OCI-M1 (cell line): Measurements from ENCODE around the gene CALCOCO1.

Experiments
- DNase-seq: peaks from one replicate; lab custom pipeline; 2025; lab: John Stamatoyannopoulos, UW

CALCOCO1 gene

DNA sequence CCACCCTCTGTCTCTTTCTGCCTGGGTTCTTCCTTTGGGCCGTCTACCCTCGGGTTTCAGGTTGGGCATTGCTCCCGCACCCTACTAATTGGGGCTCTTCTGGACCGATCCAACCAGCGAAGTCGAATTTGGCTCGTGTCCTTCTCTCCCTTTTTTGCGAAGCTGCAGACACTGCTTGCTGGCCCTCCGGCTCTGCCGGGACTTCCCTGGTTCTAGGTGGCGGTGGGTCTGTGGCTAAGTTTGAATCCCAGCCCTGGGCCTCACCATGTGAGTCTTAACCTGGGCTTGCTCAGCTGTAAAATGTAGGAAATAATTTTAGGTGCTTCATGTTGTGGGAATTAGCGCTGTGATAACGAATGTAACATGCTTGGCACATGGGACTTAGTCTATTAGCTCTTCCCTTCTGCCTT lies 24.9 kb upstream of the CALCOCO1 start:
- no peak for DNase-seq

DNA sequence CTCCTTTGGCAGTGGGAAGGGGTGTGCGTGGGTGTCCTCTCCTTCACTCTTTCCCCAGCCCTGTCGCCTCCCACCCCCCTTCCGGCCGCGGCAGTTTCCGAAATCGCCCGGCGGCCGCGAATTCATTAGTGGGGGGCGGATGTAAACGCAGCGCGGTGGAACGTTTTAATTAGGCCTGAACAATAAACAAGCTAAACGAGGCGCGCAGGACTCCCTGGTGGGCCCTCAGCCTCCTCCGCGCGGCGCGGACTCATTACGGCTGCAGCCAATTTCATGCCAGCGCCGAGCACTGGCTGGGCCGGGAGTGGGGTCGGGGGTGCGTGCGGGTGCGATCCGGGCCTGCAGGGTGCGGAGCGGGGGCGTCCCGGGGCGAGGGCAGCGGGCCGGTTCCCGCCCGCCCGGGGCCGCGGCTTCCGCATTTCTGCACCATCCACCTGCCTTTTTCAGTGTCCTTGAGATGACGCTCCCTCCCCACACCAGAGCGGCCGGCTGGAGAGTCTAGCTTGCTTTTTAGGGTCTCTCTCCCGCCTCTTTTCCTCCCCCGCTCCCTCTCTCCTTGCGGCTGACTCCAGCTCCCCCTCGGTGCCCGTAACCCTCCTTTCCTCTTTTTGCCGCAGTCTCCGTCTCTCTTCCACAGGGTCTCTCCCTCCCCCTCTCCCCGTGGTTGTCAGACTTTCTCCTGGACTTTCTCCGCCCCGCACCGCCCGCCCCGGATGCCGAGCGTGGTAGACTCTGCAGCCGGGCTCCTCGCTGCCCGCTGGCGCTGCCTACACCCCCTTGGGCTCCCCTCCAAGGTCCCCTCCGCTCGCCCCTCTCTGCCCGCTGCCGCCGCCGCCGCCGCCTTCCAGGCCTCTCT lies 24.3 kb upstream of the CALCOCO1 start, which contains the start of gene CISTR:
TSS of gene CISTR (minus strand) at position 644 of the 856 bp plus-strand sequence.
- DNase-seq, result no peak

DNA sequence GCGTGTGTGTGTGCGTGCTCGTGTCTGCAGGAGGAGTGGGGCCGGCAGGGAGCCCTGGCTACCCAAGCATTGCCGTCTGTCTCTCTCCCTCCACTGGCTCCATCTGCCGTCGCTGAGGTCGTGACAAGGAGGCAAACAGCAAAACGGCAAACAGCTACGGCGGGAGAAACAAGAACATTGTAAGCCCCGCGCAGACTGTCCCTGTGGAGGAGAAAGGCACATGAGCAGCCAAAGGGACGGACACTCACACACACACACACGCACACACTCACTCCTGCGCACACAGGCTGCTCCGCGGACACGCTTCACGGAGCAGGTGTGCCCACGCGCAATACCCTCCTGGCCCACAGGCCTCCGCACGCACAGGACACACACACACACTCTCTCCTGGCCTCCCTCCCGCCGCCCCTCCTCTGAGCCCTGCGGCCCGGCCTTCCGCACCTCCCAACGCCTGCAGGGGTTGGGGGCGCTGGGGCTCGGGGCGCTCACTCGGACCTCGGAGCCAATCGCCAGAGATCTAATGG lies 23.6 kb upstream of the CALCOCO1 start:
- DNase-seq, result no peak

DNA sequence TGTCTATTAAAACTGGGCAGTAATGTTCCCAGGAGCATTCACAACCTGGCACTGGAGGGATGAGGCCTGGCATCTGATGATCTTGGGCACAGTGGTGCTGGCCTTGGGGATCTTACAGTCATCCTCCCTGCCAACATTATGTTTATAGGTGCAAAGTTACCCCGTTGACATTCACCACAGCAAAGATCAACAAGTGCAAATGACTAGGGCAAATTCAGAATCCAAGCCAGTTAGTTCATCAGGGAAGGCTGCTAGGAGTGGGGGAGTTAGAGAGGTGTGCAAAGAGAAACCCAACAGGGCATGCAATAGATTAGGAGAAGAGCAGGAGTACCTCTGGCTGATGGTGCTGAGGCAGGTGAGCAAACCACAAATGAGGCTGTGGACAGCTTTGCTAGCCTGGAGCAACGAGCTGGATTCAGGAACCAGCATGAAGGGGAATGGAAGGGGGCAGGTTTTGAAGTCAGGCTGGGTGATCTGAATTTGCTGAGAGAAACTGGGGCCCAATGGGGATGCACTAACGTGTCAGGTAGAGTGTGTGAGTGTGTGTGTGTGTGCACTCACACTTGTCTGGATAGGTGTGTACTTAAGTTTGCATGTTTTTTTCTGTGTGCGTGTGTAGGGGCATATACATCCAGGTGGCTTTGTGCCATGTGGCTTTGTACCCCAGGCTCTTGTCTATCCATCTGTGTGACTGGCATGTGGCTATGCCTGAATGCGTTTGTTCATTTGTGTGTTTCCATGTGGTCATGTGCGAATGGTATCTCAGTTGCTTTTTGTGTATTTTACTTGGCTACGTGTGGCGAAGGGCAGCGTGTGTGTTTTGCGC lies 22.9 kb upstream of the CALCOCO1 start:
- no peak for DNase-seq

DNA sequence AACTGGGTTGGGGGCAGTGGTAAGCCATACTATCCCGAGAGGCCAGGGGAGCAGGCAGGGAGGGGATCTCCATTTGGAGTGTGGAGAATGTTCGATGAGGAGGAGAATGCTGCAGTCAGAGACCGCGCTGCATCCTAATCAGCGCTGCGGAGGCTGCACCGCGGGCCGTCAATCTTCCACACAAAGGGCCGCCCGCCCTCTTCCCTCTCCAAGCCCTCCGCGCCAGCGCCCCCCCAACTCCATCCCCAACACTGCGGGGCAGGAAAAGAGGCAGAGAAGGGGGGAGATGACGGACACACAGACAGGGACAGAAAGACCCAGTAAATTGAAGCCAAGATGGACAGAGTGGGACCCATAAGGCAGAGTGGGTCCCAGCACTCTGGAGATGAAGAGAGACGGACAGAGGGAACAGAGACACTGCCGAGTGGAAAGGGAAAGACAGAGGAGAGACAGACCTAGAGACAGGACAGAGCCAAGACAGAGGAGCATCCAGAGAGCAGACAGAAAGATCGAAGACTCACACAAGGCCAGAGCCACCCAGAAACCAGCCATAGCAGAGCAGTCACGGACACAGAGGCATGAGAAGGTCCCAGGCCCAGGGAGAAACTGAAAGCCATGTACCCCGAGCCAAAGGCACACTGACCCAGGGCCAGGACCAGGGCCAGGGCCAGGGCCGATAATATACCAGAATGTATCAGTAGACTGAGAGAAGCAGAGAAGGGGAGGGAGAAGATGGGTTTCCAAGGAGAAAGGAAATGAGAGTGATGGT lies 21.0 kb upstream of the CALCOCO1 start:
- DNase-seq, result no peak

DNA sequence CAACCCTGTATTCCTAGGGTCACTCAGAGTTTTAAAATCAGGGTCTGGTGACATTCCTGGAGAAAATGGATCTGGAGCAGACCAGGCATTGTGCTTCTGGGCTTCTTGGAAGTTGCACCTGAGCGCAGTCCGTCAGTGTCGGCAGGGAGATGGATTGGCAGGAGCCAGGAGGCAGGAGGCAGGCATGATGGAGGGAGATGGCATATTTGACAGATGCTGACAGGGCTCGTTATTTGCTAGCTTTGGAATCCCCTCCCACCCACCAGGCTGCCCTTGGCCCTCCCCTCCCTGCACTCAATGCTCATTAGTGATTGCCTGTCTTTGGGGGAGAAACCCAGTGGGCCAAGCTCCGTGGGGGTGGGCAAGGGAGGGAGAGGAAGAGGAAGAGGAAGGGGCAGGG lies 19.8 kb upstream of the CALCOCO1 start:
- DNase-seq, result no peak

DNA sequence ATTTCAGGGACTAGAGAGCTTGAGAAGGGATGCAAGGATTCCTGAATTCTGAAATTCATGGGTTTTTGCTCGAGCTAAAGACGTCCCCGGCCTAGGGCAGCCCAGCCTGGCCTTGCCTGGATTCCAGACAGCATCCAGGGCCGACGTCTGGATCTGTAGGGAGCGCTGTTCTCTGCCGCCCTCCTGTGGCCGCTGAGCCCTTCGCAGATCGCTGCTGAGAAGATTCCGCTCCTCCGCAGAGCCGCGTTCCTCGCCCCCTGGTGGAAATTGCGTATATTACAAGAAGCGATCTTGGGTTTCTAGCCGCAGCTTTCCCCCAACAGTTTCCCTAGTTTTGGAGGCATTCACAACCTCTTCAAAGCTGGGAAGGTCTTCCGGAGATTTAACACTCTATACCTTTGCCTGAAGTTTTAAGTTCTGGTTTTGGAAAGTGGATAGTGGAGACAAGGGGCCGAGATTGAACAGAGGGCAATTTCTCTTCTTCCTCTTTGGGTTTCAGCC lies 19.4 kb upstream of the CALCOCO1 start:
- peak; percentile 92 for DNase-seq

DNA sequence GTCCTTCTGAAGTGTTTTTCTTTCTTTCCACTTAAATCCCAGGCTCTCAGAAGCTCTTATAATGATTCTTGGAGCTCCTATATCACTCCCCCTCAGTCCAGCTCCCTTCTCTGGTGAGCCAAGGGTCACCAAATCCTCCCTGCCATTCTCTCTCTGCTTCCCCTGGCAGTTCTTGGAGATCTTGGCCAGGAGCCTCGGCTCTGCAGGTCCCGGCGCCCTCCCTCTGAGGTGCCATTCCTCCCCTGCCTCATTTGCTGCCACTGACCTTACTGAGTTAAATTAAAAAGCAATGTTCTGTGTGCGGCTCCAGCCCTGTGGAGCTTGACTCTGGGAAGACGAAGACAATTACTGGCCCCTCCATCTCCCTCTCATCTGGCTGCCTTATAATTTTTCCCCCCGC lies 17.5 kb upstream of the CALCOCO1 start:
- DNase-seq, result no peak

DNA sequence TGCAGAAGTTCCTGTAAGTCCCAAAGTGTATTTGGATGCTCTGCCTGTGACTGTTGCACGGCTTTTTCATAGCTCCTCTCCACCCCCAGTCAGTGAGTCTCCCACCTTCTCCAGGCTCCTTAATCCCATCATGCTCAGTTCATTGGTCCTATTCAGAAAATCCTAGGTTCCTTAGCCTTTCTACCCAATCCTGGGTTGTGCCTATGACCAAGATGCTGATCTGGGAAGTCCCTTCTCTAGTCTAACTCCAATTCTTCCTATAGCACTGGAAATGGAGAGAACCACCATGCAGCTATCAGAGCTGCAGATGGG lies 16.8 kb upstream of the CALCOCO1 start:
- no peak for DNase-seq

DNA sequence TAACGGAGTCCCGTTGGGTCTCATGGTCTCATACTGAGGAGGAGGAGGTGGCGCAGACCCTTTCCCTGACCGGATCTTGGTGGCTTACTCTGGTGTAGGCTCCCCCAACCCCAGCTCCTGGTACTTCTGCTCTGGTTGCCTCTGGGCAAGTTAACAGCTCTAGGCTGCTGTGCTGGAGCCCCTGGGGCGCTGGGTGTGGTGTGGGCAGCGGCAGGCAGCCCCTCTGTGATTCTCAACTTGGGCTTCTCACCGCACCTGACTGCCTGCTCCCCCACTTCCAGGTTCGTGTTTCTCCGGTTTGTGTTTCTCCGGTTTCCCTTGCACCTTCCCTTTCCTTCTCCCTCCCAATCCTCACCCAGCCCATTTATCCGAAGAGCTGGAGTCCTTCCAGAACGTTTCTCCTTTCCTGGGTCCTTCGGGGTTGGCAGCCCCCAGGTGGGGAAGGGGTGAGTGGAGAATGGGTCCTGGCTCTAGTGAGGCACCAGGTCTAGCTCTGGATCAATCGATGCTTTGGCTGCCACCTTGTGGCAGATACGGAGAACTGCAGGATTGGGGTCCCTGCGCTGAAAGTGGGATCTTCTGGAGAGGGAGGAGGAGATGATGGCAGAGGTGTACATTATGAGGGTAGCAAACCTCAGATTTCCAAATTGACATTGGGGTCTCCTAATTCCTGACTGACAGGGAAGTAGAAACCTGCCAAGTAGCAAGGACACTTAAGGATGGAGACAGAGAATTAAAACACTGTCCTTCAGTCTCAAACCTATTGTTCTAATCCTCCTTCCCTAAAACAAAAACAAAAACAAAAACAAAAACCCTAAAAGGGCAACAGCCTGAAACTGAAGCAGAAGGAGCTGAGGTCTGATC lies 16.2 kb upstream of the CALCOCO1 start:
- DNase-seq, result peak; percentile 81

DNA sequence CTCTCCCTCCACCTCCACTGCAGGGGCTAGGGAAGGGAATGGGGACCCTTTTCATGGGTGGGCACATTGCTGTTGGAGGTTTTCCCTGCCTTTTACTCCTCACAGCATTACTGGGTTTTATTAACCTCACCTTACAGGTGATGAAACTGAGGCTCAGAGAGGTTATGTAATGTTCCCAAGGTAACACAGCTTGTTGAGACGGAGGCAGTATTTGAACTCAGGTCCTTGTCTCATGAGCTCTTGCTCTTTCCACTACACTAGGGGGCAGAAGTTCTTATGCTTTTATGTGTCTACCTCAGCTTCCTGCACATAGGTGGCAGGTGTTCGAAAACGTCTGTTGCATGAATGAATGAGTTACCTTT lies 12.9 kb upstream of the CALCOCO1 start:
- DNase-seq, result no peak

DNA sequence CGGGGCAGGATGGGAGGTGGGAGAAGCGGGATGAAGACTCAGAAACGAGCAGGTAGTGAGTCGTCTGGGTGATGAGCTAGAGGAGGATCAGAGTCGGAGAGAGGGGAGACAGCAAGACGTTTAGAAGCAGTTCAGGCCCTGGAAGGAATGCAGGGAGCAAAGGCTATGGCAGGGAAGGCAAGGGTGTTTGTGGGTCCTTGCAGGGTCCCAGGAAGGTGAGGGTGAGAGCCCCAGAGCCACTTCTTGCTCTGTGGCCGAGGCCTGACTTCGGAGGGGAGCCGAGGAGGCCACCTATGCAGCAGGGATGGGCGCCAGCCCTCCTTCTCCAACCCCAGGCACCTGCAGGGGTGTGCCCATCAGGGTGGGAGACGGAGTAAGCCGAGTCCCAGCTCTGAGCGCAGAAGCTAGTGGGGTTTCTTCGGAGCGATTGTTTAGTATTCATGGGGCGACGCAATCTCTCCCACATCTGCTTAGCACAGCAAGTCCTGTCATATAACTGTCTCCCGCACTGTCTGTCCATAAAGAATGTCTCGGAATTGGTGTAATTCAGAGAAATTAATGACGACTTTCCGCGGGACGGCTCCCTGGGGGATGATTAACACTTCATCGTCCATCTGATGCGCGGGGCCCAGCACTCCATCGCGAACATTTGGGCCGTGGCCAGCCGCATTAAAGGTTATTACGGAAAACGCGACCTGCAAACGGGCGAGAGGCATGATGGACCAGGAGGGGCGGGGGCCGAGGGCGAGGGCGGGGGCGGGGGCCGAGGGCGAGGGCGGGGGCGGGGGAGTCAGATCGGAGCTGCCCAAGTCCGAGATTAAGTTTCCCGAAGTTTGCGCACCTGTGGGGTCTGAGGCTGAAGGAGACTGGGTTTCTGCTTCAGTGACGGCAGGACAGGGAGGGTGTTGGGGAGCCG lies 12.2 kb upstream of the CALCOCO1 start:
- no peak for DNase-seq

DNA sequence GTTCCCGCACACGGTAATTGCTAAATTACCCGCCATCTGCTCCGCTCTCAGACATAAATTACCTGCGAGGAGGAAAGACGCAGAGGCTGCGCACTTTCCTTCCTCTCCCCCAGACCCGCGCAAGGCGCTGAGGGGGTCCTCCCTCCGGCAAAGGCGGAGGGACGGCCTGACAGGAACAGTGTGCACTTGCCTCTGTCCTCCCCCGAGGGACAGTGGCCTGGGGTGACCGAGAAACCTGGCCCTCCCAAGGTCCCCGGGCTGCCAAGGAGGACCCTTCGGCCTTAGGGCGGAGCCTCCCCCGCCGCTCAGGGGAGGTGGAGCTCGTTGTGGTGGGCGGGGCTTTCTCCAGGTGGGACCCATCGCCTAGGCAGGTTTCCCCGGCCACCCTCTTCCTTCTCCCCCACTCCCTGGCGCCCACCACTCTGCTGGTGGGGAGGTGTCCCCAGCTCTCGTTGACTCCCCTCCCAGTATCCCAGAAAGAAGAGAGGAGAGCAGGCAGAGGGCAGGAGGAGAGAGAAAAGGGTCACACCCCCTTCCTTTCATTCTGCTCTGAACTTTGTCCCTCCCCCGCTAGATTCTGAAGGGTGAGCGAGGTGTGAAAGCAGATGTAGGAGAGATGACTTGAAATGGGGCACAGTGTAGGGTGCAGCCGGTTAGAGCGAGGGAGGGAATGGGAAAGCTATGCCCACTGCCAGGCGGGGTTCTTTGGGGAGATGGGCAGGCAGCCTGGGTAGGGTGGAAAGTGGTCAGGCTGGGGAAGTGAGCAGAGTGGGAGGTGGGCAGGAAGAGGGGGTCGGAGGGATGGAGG lies 11.4 kb upstream of the CALCOCO1 start:
- DNase-seq, result no peak

DNA sequence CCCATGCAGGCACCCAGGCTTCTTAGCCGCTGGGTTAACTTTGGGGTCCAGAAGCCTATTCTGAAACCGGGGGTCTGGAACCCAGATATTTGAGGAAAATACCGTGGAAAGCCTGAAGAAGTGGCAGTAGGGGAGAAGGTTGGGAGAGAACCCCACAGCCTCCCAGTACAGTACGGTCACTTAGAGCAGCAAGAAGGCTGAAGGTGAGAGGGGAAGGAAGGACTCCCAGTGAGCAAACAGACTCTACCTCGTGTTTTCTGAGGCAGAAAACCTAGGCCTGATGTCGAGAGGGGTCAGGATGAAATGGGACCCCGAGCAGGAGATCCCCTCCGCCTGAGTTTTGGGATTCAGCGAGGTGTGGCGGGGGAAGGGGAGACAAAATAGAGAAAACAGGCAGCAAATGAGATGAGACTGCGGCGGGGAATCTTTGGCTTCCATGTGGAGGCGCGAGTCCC lies 10.7 kb upstream of the CALCOCO1 start:
- no peak for DNase-seq

DNA sequence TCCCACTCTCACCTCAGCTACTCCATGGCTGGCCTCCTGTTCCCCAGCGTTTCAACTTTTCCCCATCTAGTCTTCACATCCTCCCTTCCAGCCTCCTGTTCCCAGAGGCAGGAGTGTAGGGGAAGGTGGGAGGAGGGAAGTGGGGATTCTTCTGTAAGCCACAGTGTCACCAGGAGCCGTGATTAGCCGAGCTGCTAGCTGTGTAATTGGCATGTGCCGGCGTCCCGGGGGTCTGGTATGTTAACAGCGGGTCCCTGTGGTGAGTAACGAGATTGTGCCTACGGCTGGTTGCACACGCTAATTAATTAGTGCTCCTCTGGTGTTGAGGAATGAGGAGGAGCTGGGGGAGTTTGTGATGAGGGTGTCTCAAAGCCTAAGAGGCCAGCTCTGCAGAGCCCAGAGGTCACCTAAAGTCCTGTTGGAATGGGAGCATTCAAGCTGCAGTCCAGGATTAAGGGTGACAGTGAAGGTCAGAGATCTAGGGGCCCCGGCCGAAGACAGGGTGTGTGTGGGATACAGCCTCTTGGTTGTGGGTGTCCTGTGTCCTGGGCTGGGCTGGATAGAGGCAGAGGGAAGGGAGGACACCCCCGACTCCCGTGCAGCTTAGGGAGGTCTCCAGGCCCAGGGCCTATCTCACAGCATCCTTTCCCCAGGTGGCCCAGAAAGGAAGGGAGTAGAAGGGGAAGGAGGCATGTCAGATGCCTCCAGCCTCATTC lies 10.0 kb upstream of the CALCOCO1 start:
- no peak for DNase-seq

DNA sequence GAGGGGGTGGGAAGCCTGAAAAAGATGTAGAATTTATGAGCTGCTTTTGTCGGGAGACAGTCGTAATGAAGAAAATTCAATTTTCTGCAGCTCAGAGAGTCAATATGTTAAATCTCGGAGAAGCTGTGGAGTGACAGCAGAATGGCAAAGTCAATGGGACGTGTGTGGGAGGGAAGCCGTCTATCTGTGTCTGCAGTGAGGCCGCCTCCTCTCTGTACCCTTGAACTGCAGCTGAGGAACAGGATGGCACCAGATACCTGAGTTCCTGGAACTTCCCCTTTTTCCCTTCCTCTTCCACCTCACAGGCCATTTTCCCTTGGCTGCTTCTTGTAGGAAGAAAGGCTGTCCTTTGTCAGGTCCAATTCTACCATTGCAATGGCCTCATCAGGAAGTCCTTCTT lies 9.3 kb upstream of the CALCOCO1 start:
- no peak for DNase-seq

DNA sequence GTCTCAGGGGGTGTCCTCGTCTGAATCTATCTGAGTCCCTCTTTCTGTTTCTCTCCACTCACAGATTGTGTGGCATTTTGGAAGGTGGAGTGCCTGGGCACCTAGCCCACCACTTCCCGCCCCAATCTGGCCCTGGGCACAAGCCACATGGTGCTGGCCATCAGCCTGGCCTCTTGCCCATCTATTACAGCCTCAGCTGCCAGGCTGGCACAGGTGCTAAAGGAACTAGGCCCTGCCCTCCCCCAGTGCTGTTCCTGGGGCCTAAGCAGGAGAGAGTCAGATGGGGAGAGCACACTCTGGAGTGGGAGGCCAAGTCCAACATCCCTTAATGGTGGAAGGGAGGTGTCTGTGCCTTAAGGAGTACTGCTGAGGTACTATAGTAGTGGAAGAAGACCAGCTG lies 8.3 kb upstream of the CALCOCO1 start:
- no peak for DNase-seq

DNA sequence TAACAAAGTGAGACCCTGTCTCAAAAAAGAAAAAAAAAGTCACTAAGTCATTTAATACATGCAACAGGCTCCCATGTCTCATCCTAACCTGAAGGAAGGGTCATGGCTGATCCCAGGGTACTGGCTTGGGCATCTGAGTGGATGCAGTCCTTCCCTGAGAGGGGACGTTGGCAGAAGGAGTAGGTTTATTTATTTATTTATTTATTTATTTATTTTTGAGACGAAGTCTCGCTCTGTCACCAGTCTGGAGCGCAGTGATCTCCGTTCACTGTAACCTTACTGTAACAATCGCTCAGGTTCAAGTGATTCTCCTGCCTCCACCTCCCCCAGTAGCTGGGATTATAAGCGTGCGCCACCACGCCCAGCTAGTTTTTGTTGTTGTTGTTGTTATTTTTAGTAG lies 7.2 kb upstream of the CALCOCO1 start:
- DNase-seq, result no peak

DNA sequence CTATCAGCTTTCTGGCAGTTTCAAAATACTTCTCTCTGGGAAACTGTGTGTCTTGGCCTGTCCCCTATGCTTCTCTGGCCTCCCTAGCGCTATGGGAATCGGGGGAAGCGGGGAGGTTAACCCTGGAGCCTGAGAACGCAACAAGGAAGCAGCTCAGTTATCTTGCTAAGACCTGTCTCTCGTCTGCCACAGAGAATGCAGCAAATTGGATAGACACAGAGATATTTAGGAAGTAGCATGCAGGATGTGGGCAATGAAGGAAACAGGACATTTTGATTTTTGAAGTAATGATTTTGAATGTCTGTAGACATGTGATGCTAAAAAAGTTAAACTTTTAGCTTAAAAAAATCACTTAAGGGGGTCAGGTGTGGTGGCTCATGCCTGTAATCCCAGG lies 6.6 kb upstream of the CALCOCO1 start:
- DNase-seq, result peak; percentile 25
